BLaER1 (cell line): ENCODE results near the gene MAP3K5.

Experiments used
- H3K27ac ChIP-seq: shearing (Covaris generic); formaldehyde crosslinking; 2 replicates; pipeline ENCODE4 v1.8.1; 2022
- H3K27me3 ChIP-seq: shearing (Covaris generic); formaldehyde crosslinking; 2 replicates; pipeline ENCODE4 v1.8.1; 2022
- H3K36me3 ChIP-seq: shearing (Covaris generic); formaldehyde crosslinking; 2 replicates; pipeline ENCODE4 v1.8.1; 2022
- H3K4me1 ChIP-seq: shearing (Covaris generic); formaldehyde crosslinking; 2 replicates; pipeline ENCODE4 v1.8.1; 2022
- H3K4me2 ChIP-seq: shearing (Covaris generic); formaldehyde crosslinking; 2 replicates; pipeline ENCODE4 v1.8.1; 2022
- H3K4me3 ChIP-seq: shearing (Covaris generic); formaldehyde crosslinking; 2 replicates; pipeline ENCODE4 v1.8.1; 2022
- H3K9ac ChIP-seq: shearing (Covaris generic); formaldehyde crosslinking; 2 replicates; pipeline ENCODE4 v1.8.1; 2022
- H3K9me3 ChIP-seq: shearing (Covaris generic); formaldehyde crosslinking; 2 replicates; pipeline ENCODE4 v1.8.1; 2022
- H4K20me1 ChIP-seq: shearing (Covaris generic); formaldehyde crosslinking; 2 replicates; pipeline ENCODE4 v1.8.1; 2022
- Cebpa-rat ChIP-seq: shearing (Covaris generic); IDR thresholded peaks from 2 replicates; pipeline ENCODE4 v1.8.1; 2022

MAP3K5 gene

GRCh38 chr6:136535017-136535765, 257.1 kb downstream of the MAP3K5 start:
- Histone ChIP-seq H3K9me3 (no peaks in the 10 kb centered on the region), H3K27me3 (no peaks in the 10 kb centered on the region), H3K4me2 (no peak overlapping the region), H3K4me1 (no peaks in the 10 kb centered on the region), H3K36me3 (no peaks in the 10 kb centered on the region), H3K9ac (no peak overlapping the region), H3K4me3 (no peak overlapping the region), H3K27ac (no peak overlapping the region), H4K20me1 (no peaks in the 10 kb centered on the region)
- TF ChIP-seq Cebpa-rat: no peak

DNA sequence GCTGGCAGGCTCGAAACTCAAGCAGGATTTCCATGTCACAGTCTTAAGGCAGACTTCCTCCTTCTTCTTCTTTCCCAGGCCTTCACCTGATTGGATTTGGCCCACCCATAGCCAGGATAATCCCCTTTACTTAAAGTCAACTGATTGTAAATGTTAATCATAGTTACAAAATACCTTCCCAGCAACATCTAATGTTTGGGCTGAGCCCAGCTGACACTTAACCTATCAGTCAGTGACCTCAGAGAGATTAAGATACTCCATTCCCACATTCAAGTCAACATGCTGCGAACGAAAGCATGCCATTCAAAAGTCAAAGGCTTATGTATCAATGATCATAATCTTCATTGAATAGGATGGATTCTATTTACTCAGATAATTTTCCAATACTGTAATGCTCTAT, 258.0 kb downstream of the MAP3K5 start:
- Histone ChIP-seq H3K27me3 (no peaks in the 10 kb centered on the region), H3K4me3 (no peak overlapping the region), H3K9me3 (no peaks in the 10 kb centered on the region), H4K20me1 (no peaks in the 10 kb centered on the region), H3K9ac (no peak overlapping the region), H3K4me1 (no peaks in the 10 kb centered on the region), H3K4me2 (no peak overlapping the region), H3K36me3 (no peaks in the 10 kb centered on the region), H3K27ac (no peak overlapping the region)
- TF ChIP-seq Cebpa-rat: no peak

DNA sequence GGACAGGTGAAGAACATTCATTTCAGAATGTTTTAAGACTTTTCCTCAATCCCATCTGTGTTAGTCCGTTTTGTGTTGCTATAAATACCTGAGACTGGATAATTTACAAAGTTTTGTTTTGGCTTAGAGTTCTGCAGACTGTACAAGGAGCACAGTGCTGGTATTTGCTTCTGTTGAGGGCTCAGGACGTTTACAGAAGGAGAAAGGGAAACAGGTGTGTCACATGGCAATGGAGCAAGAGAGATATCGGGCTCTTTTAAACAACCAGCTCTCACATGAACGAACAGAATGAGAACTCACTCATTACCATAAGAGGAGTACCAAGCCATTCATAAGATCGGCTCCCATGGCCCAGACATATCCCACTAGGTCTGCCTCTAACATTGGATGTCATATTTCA, 258.8 kb downstream of the MAP3K5 start:
- Histone ChIP-seq H3K27ac (no peak overlapping the region), H3K9me3 (no peaks in the 10 kb centered on the region), H3K36me3 (no peaks in the 10 kb centered on the region), H3K4me1 (no peaks in the 10 kb centered on the region), H3K27me3 (no peaks in the 10 kb centered on the region), H4K20me1 (no peaks in the 10 kb centered on the region), H3K4me2 (no peak overlapping the region), H3K4me3 (no peak overlapping the region), H3K9ac (no peak overlapping the region)
- TF ChIP-seq Cebpa-rat: no peak

- Histone ChIP-seq H3K27me3 (no peaks in the 10 kb centered on the region), H3K9ac (no peak overlapping the region), H4K20me1 (no peaks in the 10 kb centered on the region), H3K36me3 (no peaks in the 10 kb centered on the region), H3K4me3 (no peak overlapping the region), H3K4me2 (no peak overlapping the region), H3K4me1 (no peaks in the 10 kb centered on the region), H3K9me3 (no peaks in the 10 kb centered on the region), H3K27ac (no peak overlapping the region)
- TF ChIP-seq Cebpa-rat: no peak
These were observed 260.2 kb downstream of the MAP3K5 start for GRCh38 chr6:136532030-136532429.

DNA sequence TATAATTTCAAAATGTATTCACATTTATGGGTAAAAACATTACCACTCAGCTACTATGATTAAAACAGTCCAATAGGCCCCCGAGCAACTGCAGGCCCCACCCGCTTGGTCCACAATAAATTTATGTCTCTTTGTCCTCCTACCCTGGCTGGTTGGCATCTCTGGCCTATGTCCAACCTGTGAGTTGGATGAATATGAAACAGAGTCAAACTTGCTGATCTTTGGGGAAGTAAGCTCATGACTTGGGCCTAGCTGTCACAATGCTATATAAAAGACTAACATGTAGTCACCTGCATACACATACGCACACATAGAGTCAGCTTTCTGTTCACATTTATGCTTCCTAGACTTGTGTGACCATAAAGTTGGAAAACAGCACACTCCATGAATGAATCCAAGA, 262.6 kb downstream of the MAP3K5 start:
- no peak for TF ChIP-seq Cebpa-rat
- no peaks in the 10 kb centered on the region for H3K4me1 ChIP-seq

GRCh38 chr6:136528477-136528876, 263.8 kb downstream of the MAP3K5 start:
- no peak for TF ChIP-seq Cebpa-rat
- H3K4me1 ChIP-seq: no peaks in the 10 kb centered on the region

More for the DNA sequence above, 262.6 kb downstream of the MAP3K5 start:
- Histone ChIP-seq H3K4me3 (no peak overlapping the region), H3K27ac (no peak overlapping the region), H3K27me3 (no peaks in the 10 kb centered on the region), H3K9me3 (no peaks in the 10 kb centered on the region), H3K9ac (no peak overlapping the region), H3K4me2 (no peak overlapping the region), H3K36me3 (no peaks in the 10 kb centered on the region), H4K20me1 (no peaks in the 10 kb centered on the region)

GRCh38 chr6:136527831-136528230, 264.4 kb downstream of the MAP3K5 start:
- H3K27ac ChIP-seq: no peak overlapping the region
- H3K4me1 ChIP-seq: no peaks in the 10 kb centered on the region
- no peaks in the 10 kb centered on the region for H3K27me3 ChIP-seq
- no peaks in the 10 kb centered on the region for H3K9me3 ChIP-seq
- no peak for TF ChIP-seq Cebpa-rat
- no peaks in the 10 kb centered on the region for H3K36me3 ChIP-seq
- H4K20me1 ChIP-seq: no peaks in the 10 kb centered on the region
- no peak overlapping the region for H3K9ac ChIP-seq
- H3K4me3 ChIP-seq: no peak overlapping the region
- H3K4me2 ChIP-seq: no peak overlapping the region

More at GRCh38 chr6:136528477-136528876, 263.8 kb downstream of the MAP3K5 start:
- Histone ChIP-seq H3K9me3 (no peaks in the 10 kb centered on the region), H4K20me1 (no peaks in the 10 kb centered on the region), H3K36me3 (no peaks in the 10 kb centered on the region), H3K4me2 (no peak overlapping the region), H3K4me3 (no peak overlapping the region), H3K9ac (no peak overlapping the region), H3K27ac (no peak overlapping the region), H3K27me3 (no peaks in the 10 kb centered on the region)

DNA sequence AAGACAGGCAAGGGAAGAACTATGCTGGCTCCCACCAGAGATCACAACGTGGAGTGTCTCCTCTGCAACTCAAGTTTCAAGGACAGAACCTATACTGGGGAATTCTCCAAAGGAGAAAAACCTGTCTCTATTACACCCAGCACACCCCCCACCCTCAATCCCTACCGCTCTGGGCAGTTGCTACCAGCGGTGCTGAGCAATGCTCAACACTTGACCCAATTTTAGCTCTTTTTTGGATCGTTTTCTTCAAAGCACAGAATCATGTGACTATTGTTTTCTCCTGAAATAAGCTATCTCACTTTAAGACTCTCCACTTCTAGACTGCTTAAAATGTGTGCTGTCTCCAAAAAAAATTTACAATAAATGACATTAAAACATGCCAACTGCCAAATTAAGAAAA, 265.3 kb downstream of the MAP3K5 start:
- Histone ChIP-seq H4K20me1 (no peaks in the 10 kb centered on the region), H3K4me3 (no peak overlapping the region), H3K9ac (no peak overlapping the region), H3K4me1 (no peaks in the 10 kb centered on the region), H3K4me2 (no peak overlapping the region), H3K36me3 (no peaks in the 10 kb centered on the region), H3K27me3 (no peaks in the 10 kb centered on the region), H3K27ac (no peak overlapping the region), H3K9me3 (no peaks in the 10 kb centered on the region)
- no peak for TF ChIP-seq Cebpa-rat

DNA sequence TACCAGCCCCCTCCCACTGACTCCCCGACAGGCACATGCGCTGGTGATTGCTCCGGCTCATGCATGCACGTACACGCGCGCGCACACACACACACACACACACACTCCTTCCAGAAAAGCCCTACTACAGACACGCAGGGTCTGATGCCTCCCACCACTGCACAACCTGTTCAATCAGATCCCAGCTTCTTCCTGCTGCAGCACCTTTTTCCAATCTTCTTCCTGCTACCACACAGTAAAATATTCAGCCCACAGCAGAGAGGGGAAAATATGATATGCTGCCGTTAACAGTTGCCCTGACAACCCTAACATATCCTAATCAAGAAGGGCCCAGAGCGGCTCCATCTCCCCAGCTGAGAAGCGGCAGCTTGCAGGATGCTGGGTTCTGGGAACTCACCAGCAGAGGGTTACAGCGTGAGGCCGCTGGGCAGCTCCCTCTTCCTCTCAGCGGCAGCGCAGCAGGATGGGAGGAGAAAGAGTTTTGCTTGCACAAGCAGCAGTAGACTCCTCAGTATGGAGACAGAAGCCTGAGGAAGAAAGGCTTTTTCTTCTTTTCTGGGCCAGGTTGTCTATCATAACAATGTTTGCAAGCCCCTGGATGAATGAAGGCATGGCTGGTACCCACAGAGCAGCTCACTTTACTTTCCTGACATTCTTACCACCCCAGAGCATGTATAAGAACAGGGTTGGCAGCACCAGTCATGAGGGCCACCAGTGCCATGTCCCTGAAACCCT, 265.9 kb downstream of the MAP3K5 start:
- no peaks in the 10 kb centered on the region for H3K4me1 ChIP-seq
- no peaks in the 10 kb centered on the region for H3K27me3 ChIP-seq
- no peaks in the 10 kb centered on the region for H4K20me1 ChIP-seq
- no peaks in the 10 kb centered on the region for H3K36me3 ChIP-seq
- H3K27ac ChIP-seq: no peak overlapping the region
- TF ChIP-seq Cebpa-rat: no peak
- H3K9me3 ChIP-seq: no peaks in the 10 kb centered on the region
- H3K4me3 ChIP-seq: no peak overlapping the region
- no peak overlapping the region for H3K4me2 ChIP-seq
- H3K9ac ChIP-seq: no peak overlapping the region

DNA sequence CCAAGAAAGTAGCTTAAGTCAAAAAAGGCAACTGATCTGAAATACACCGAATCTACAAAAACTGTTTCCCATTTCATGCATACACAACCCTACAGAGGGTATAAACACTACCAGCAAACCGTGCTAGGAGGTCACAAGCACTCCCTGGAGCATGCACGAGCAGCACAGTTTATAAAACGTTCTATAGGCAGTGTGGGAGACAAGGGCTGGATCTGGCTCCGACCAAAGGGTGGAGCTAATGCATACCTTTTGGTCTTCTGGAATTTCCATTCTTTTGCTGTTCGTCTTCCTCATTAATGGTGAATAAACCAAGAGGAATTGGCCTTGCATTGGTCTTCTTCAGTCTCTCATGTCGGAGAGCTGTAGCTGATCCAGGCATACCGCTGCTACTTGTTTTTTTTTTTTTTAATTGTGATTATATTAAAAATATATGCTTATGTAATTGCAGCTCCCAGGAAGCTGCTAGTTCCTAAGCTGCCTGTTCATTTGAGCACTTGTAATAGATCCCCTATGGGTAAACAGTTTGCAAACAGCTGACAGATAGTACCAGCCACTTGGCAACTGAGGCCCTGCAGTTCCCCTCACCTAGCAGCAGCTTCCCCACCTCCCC, 266.6 kb downstream of the MAP3K5 start:
- no peaks in the 10 kb centered on the region for H3K27me3 ChIP-seq
- no peak overlapping the region for H3K4me2 ChIP-seq

More for the DNA sequence above, 266.6 kb downstream of the MAP3K5 start:
- no peaks in the 10 kb centered on the region for H3K9me3 ChIP-seq
- no peak overlapping the region for H3K4me3 ChIP-seq
- H3K4me1 ChIP-seq: no peaks in the 10 kb centered on the region
- no peaks in the 10 kb centered on the region for H3K36me3 ChIP-seq
- H3K27ac ChIP-seq: no peak overlapping the region
- TF ChIP-seq Cebpa-rat: no peak
- H3K9ac ChIP-seq: no peak overlapping the region
- no peaks in the 10 kb centered on the region for H4K20me1 ChIP-seq
